Calu3 (cell line): ENCODE measurements around the gene NOP14. TPM values are rescaled to one million over a fixed set of nuclear protein-coding genes. Genes with fewer than 3 reads are reported as not detected.

Source experiments
- BruUV-seq: library from RNA; stranded (reverse); fragments of 400-500 nt; replicated peaks from 2 replicates; lab custom pipeline; 2021; lab: Mats Ljungman, UMichigan
- CTCF ChIA-PET: fragments of 300-600 bp; sonication (Branson Sonifier 250); formaldehyde crosslinking; loops from one replicate; lab custom pipeline; 2022; ENCODE audit warnings: antibody characterized with exemption; lab: Charles Lee
- DNase-seq: peaks from one replicate; pipeline ENCODE4 v3.0.0; 2022
- H3K27ac Mint-ChIP-seq: one replicate; pipeline ENCODE4 v1.8.0; 2022; ENCODE audit warnings: mixed read lengths; ENCODE audit not compliant: unreplicated experiment
- H3K27me3 Mint-ChIP-seq: one replicate; pipeline ENCODE4 v1.8.0; 2022; ENCODE audit warnings: mixed read lengths; ENCODE audit not compliant: unreplicated experiment
- H3K36me3 Mint-ChIP-seq: one replicate; pipeline ENCODE4 v1.8.0; 2022; ENCODE audit warnings: mild to moderate bottlenecking, moderate library complexity, mixed read lengths; ENCODE audit not compliant: insufficient read depth, unreplicated experiment
- H3K4me1 Mint-ChIP-seq: one replicate; pipeline ENCODE4 v1.8.0; 2022; ENCODE audit warnings: mild to moderate bottlenecking, low read depth, mixed read lengths; ENCODE audit not compliant: unreplicated experiment
- H3K4me3 Mint-ChIP-seq: one replicate; pipeline ENCODE4 v1.8.0; 2022; ENCODE audit warnings: mild to moderate bottlenecking, low read depth, moderate library complexity, mixed read lengths; ENCODE audit not compliant: unreplicated experiment
- H3K9me3 Mint-ChIP-seq: one replicate; pipeline ENCODE4 v1.8.0; 2022; ENCODE audit warnings: low read depth, mixed read lengths; ENCODE audit not compliant: unreplicated experiment
- CTCF ChIP-seq: fragments of 200-600 bp; IDR thresholded peaks from one replicate; pipeline ENCODE4 v1.8.0; 2022; ENCODE audit warnings: antibody characterized with exemption; ENCODE audit not compliant: unreplicated experiment
- intact Hi-C: fragments of 100-400 bp; cut with micrococcal nuclease; formaldehyde crosslinking; loops from one replicate; pipeline ENCODE4 v1.10.0; 2022; ENCODE audit not compliant: unreplicated experiment
- total RNA-seq: library from RNA; stranded (reverse); gene quantifications from 2 replicates; pipeline ENCODE4 v1.2.3, GENCODE V29; 2022

Gene NOP14
- total RNA-seq, 1 experiment from 2014 or later: 29.4 TPM

GRCh38 chr4:2927696-2928075 is 35.5 kb downstream of the NOP14 start:
- no peaks in the 10 kb centered on the region for H3K27me3 Mint-ChIP-seq
- DNase-seq: no peak
- H3K27ac Mint-ChIP-seq: no peak overlapping the region
- no peaks in the 10 kb centered on the region for H3K9me3 Mint-ChIP-seq
- intact Hi-C loops: no loop called here
- H3K4me1 Mint-ChIP-seq: no peaks in the 10 kb centered on the region
- peaks cover 19% of the 10 kb centered on the region for H3K36me3 Mint-ChIP-seq
- BruUV-seq: no TSS peak
- H3K4me3 Mint-ChIP-seq: no peak overlapping the region
- CTCF ChIA-PET: no interaction called here
- TF ChIP-seq CTCF: no peak

- DNase-seq: no peak
- no peaks in the 10 kb centered on the region for H3K9me3 Mint-ChIP-seq
- H3K4me3 Mint-ChIP-seq: no peak overlapping the region
- H3K4me1 Mint-ChIP-seq: peaks cover 3% of the 10 kb centered on the region
- intact Hi-C loops: no loop called here
- BruUV-seq: no TSS peak
- H3K27ac Mint-ChIP-seq: no peak overlapping the region
- no peak for TF ChIP-seq CTCF
- peaks cover 19% of the 10 kb centered on the region for H3K36me3 Mint-ChIP-seq
- CTCF ChIA-PET: no interaction called here
- H3K27me3 Mint-ChIP-seq: no peaks in the 10 kb centered on the region
Measured at GRCh38 chr4:2927016-2927695, 36.0 kb downstream of the NOP14 start.

- H3K9me3 Mint-ChIP-seq: no peaks in the 10 kb centered on the region
- DNase-seq: no peak
- no peak for TF ChIP-seq CTCF
- H3K4me3 Mint-ChIP-seq: no peak overlapping the region
- peaks cover 16% of the 10 kb centered on the region for H3K36me3 Mint-ChIP-seq
- BruUV-seq: no TSS peak
- CTCF ChIA-PET: no interaction called here
- intact Hi-C loops: no loop called here
- H3K4me1 Mint-ChIP-seq: peaks cover 12% of the 10 kb centered on the region
- H3K27me3 Mint-ChIP-seq: no peaks in the 10 kb centered on the region
- no peak overlapping the region for H3K27ac Mint-ChIP-seq
Measured at GRCh38 chr4:2925931-2926860, 37.0 kb downstream of the NOP14 start.

- Mint-ChIP-seq H3K4me3 (no peak overlapping the region), H3K27me3 (no peaks in the 10 kb centered on the region), H3K36me3 (peaks cover 15% of the 10 kb centered on the region), H3K9me3 (no peaks in the 10 kb centered on the region), H3K27ac (no peak overlapping the region), H3K4me1 (peaks cover 12% of the 10 kb centered on the region)
- TF ChIP-seq CTCF: no peak
- no TSS peak for BruUV-seq
- intact Hi-C loops: no loop called here
- CTCF ChIA-PET: interaction anchor here (0.6 kb wide), 1 partner anchor 589 kb away, joined by 4 read pairs; no protein-coding TSS in a partner anchor
- DNase-seq: no peak
Measured at GRCh38 chr4:2925496-2925895, 37.7 kb downstream of the NOP14 start.
